Panc1 (cell line): ENCODE measurements around the gene CDAN1.

ENCODE experiments used
- CTCF ChIP-seq: fragments of 450-650 bp; IDR thresholded peaks from 2 replicates; pipeline ENCODE4 v1.5.1; 2017; ENCODE audit warnings: mild to moderate bottlenecking
- POLR2AphosphoS5 ChIP-seq: IDR thresholded peaks from 2 replicates; pipeline ENCODE4 v1.6.1; 2012; ENCODE audit warnings: mild to moderate bottlenecking, low read depth, low read length, moderate library complexity
- REST ChIP-seq, 2 experiments: IDR thresholded peaks; 2 replicates each; pipeline ENCODE4 v1.6.1; 2011 to 2012; ENCODE audit warnings: low read depth in 2 of 2, control low read depth in 1 of 2, low read length in 1 of 2, mild to moderate bottlenecking in 1 of 2, moderate library complexity in 1 of 2; ENCODE audit not compliant: insufficient read depth in 1 of 2
- SIN3A ChIP-seq: IDR thresholded peaks from 2 replicates; pipeline ENCODE4 v1.6.1; 2012; ENCODE audit warnings: low read depth, mild to moderate bottlenecking, low read length, moderate library complexity, borderline replicate concordance; ENCODE audit not compliant: insufficient read depth
- TCF7L2 ChIP-seq: IDR thresholded peaks from 2 replicates; pipeline ENCODE4 v1.6.1; 2011; ENCODE audit warnings: mild to moderate bottlenecking, low read depth, low read length, inconsistent platforms

GRCh38 chr15:42772901-42773300 lies 36.0 kb upstream of the CDAN1 start:
- no peak for TF ChIP-seq POLR2AphosphoS5
- TF ChIP-seq CTCF, result no peak
- TF ChIP-seq REST (IDR thresholded peaks at IDR 0.05; ENCODE audit: insufficient read depth in 1 of 2, low read depth in 2 of 2, low read length in 1 of 2), result no peak
- TF ChIP-seq SIN3A, result no peak
- no peak for TF ChIP-seq TCF7L2
